GM12878 (cell line): Measurements from ENCODE around the gene OR2A42. TPM values are rescaled to one million over a fixed set of nuclear protein-coding genes. Genes with fewer than 3 reads are reported as not detected.
"Not testable (repeated sequence)": the region's sequence is repeated elsewhere in the genome, so short reads cannot be mapped to it uniquely, and the experiment has no call there.

Experiments used
- ATAC-seq: fragments of 200-7000 bp; cut with Tn5 transposase; 3 replicates; pipeline ENCODE4 v1.9.1; 2020; ENCODE audit warnings: mild to moderate bottlenecking, moderate library complexity
- BruUV-seq: library from RNA; stranded (reverse); fragments of 400-500 nt; replicated peaks from 2 replicates; lab custom pipeline; 2021; lab: Mats Ljungman, UMichigan
- CTCF ChIA-PET: fragments of 300-600 bp; sonication (Branson Sonifier 250); formaldehyde crosslinking; extraction: SDS; loops from one replicate; lab custom pipeline; 2021; ENCODE audit warnings: inconsistent platforms; lab: Yijun Ruan, JAX
- POLR2A ChIA-PET: fragments of 350-600 bp; formaldehyde crosslinking; extraction: SDS; loops from one replicate; lab custom pipeline; 2021; ENCODE audit warnings: inconsistent platforms; lab: Charles Lee
- RAD21 ChIA-PET: fragments of 300-600 bp; sonication (Branson Sonifier 250); formaldehyde crosslinking; loops from one replicate; lab custom pipeline; 2023; ENCODE audit warnings: antibody characterized with exemption; ENCODE audit not compliant: unreplicated experiment; lab: Charles Lee
- SMC1A ChIA-PET: fragments of 300-600 bp; sonication (Branson Sonifier 250); formaldehyde crosslinking; loops from one replicate; lab custom pipeline; 2023; ENCODE audit not compliant: unreplicated experiment, uncharacterized antibody; lab: Charles Lee
- DNase-seq: peaks from one replicate; pipeline ENCODE4 v3.0.0-alpha.2; 2011; ENCODE audit warnings: low read depth, low spot score
- FAIRE-seq: peaks from 3 replicates; lab custom pipeline; 2011; peaks lifted over from hg19 to GRCh38; lab: Jason Lieb, UNC
- H2AFZ ChIP-seq: 2 replicates; pipeline ENCODE4 v1.6.0; 2011; ENCODE audit warnings: low read depth, low read length, control low read depth; ENCODE audit not compliant: control insufficient read depth
- H3K27ac ChIP-seq: 2 replicates; pipeline ENCODE4 v1.5.1; 2011; ENCODE audit warnings: control low read depth; ENCODE audit not compliant: control insufficient read depth, insufficient read depth
- H3K27me3 ChIP-seq, 2 experiments: replicated peaks in 1 of 2; 2 replicates each; pipeline versions ENCODE4 v1.6.0 to v1.6.1; 2011; ENCODE audit warnings: low read length in 1 of 2; ENCODE audit not compliant: control insufficient read depth in 2 of 2, insufficient read depth in 2 of 2
- H3K36me3 ChIP-seq, 2 experiments: 2 replicates each; pipeline ENCODE4 v1.5.1; 2011; ENCODE audit warnings: low read length in 1 of 2; ENCODE audit not compliant: control insufficient read depth in 2 of 2, insufficient read depth in 2 of 2
- H3K4me1 ChIP-seq: 2 replicates; pipeline ENCODE4 v1.6.1; 2011; ENCODE audit warnings: mild to moderate bottlenecking, low read length, moderate library complexity, mixed read lengths; ENCODE audit not compliant: control insufficient read depth, insufficient read depth
- H3K4me2 ChIP-seq: 2 replicates; pipeline ENCODE4 v1.6.0; 2011; ENCODE audit warnings: control low read depth; ENCODE audit not compliant: control insufficient read depth, insufficient read depth
- H3K4me3 ChIP-seq: fragments of 200-600 bp; sonication (generic); 2 replicates; pipeline ENCODE4 v1.5.1; 2016
- H3K79me2 ChIP-seq: 2 replicates; pipeline ENCODE4 v1.6.0; 2011; ENCODE audit warnings: low read length; ENCODE audit not compliant: control insufficient read depth, insufficient read depth
- H3K9ac ChIP-seq: 2 replicates; pipeline ENCODE4 v1.8.0; 2011; ENCODE audit warnings: low read length, control low read depth, mixed read lengths; ENCODE audit not compliant: control insufficient read depth, insufficient read depth
- H3K9me3 ChIP-seq: replicated peaks from 3 replicates; pipeline ENCODE4 v1.5.1; 2011; ENCODE audit warnings: mild to moderate bottlenecking, low read length; ENCODE audit not compliant: control insufficient read depth, insufficient read depth
- H4K20me1 ChIP-seq: 2 replicates; pipeline ENCODE4 v1.6.0; 2011; ENCODE audit not compliant: control insufficient read depth, insufficient read depth
- WGBS: methylation state at CpG from one replicate; pipeline ENCODE4 v1.1.6; 2016; ENCODE audit warnings: low lambda C conversion rate; ENCODE audit not compliant: insufficient replicate concordance, insufficient coverage; ENCODE audit errors: missing lambda C conversion rate; 5-methylcytosine and 5-hydroxymethylcytosine counted together
- in situ Hi-C: fragments of 300-500 bp; cut with MboI; formaldehyde crosslinking; loops from 9 replicates; pipeline ENCODE4 v1.14.3; 2018; ENCODE audit warnings: mixed read lengths
- intact Hi-C: fragments of 100-400 bp; cut with micrococcal nuclease; formaldehyde crosslinking; loops from one replicate; pipeline ENCODE4 v1.14.2; 2022; ENCODE audit not compliant: unreplicated experiment
- polyA plus RNA-seq, 11 experiments: library from polyadenylated mRNA; depleted of rRNA in 4 of 11; unstranded in 6 of 11; stranded (reverse) in 5 of 11; fragments of >200 nt; fragmentation: Nextera tagmentation in 4 of 11; fragmentation: Illumina TruSeq in 1 of 11; extraction: Ambion mirVana in 4 of 11; extraction: Trizol in 1 of 11; gene quantifications; 1 replicate in 1 of 11; 2 replicates in 10 of 11; pipeline versions ENCODE4 v1.2.1 to v1.2.3, GENCODE V29; 2011 to 2016; ENCODE audit warnings: inconsistent platforms in 2 of 11, missing spikeins in 2 of 11, low read depth in 1 of 11
- total RNA-seq, 4 experiments: library from RNA; depleted of rRNA in 3 of 4; stranded (reverse); fragments of >200 nt in 3 of 4; fragmentation: Illumina TruSeq in 1 of 4; extraction: Trizol in 1 of 4; gene quantifications; 2 replicates each; pipeline versions ENCODE4 v1.2.1 to v1.2.3, GENCODE V29; 2013 to 2021

Gene OR2A42
- total and polyA plus RNA-seq, 10 of the 15 experiments (the other 5 are each of a cell fraction or from before 2014, with no cell fraction given) = under 0.01 to 0.42 (median 0.05) TPM; not detected in 4

DNA sequence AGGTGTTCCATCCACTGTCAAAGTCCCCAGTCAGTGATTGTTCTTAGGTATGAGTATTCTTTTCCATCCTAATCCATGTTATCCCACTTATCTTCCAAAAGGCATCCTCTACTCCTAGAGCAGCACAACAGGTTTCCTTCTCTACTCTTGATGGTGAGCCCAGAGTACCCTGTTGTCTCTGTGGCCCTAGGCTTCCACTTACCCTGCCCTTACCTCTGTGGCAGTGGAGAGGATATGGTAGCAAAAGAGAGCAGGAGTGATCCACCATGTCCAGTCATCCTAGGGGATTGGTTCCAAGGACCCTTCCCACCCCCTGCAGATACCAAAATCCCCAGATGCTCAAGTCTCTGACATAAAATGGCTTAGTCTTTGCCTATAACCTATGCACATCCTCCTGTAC is 22.2 kb downstream of the OR2A42 start:
- BruUV-seq, H3K27me3 ChIP-seq, RAD21 ChIA-PET, SMC1A ChIA-PET, H3K4me3 ChIP-seq, H2AFZ ChIP-seq, DNase-seq, H3K36me3 ChIP-seq, H3K9ac ChIP-seq, H3K9me3 ChIP-seq, in situ Hi-C loops, H3K4me2 ChIP-seq, H3K4me1 ChIP-seq, H3K27ac ChIP-seq, FAIRE-seq, H3K79me2 ChIP-seq, ATAC-seq, POLR2A ChIA-PET, CTCF ChIA-PET, intact Hi-C loops, H4K20me1 ChIP-seq: not testable (repeated sequence)

DNA sequence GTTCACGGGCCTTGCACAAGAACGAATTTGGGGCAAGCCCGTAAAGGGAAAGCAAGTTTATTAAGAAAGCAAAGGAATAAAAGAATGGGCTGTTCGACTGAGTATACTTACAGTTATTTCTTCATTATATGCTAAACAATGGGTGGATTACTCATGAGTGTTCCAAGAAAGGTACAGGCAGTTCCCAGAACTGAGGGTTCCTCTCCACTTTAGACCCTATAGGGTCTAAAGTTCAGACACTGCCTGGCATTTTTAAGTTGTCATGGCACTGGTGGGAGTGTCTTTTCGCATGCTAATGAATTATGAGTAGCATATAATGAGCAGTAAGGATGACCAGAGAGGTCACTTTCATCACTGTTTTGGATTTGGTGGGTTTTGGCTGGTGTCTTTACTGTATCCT is 34.1 kb downstream of the OR2A42 start:
- FAIRE-seq, H3K4me3 ChIP-seq, SMC1A ChIA-PET, DNase-seq, H3K79me2 ChIP-seq, H3K9ac ChIP-seq, H3K36me3 ChIP-seq, H3K9me3 ChIP-seq, H3K27ac ChIP-seq, H4K20me1 ChIP-seq, H2AFZ ChIP-seq, intact Hi-C loops, POLR2A ChIA-PET, in situ Hi-C loops, CTCF ChIA-PET, ATAC-seq, H3K4me1 ChIP-seq, RAD21 ChIA-PET, BruUV-seq, H3K4me2 ChIP-seq, H3K27me3 ChIP-seq: not testable (repeated sequence)
- WGBS = no CpG with 5 or more reads among the region's 5 CpGs

DNA sequence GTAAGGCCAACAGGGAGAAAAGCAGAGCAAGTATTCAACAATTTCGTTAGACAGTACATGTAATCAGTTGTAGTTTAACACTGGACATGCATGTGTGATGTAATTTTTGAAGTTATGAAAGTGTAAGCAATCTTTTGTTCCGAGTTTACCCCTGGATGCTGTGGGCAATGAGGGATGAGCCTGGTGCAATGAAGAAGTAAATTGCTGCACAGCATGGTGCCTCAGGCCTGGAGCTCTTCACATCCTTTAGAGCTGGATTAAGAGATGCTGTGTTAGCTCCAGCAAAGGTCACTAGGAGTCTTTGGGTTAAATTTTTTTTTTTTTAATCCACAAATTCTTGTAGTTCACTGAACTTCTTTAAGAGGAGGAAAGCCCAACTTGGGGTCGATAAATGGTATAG is 36.3 kb downstream of the OR2A42 start:
- RAD21 ChIA-PET, BruUV-seq, H3K9me3 ChIP-seq, H4K20me1 ChIP-seq, intact Hi-C loops, DNase-seq, H3K27ac ChIP-seq, H3K9ac ChIP-seq, in situ Hi-C loops, CTCF ChIA-PET, H3K36me3 ChIP-seq, H3K4me2 ChIP-seq, H3K79me2 ChIP-seq, H2AFZ ChIP-seq, ATAC-seq, FAIRE-seq, H3K4me3 ChIP-seq, SMC1A ChIA-PET, H3K27me3 ChIP-seq, H3K4me1 ChIP-seq, POLR2A ChIA-PET: not testable (repeated sequence)
- WGBS = no CpG with 5 or more reads among the region's 3 CpGs

DNA sequence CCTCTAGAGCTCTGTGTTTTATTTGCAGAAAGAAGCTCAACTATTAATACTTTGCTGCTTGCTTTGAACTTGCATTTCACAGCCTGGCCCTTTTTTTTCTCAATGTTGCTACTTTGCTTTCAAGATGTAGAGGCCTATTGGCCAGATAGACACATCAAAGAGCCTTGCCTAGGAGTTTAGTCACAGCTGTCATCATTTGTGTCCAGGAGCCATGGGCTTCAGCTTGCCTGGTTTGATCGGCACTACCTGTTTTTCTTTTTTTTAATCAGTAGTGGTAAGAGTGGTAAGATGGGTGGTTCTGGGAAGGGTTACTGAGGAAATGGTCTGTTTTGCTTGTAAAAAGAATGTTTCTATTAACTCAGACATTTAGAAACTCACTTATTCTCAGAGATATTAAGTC is 37.4 kb downstream of the OR2A42 start:
- intact Hi-C loops, CTCF ChIA-PET, DNase-seq, BruUV-seq, SMC1A ChIA-PET, H2AFZ ChIP-seq, H3K4me3 ChIP-seq, H3K79me2 ChIP-seq, H3K27ac ChIP-seq, RAD21 ChIA-PET, H3K9me3 ChIP-seq, in situ Hi-C loops, H3K4me2 ChIP-seq, POLR2A ChIA-PET, H3K9ac ChIP-seq, H3K27me3 ChIP-seq, H4K20me1 ChIP-seq, H3K4me1 ChIP-seq, H3K36me3 ChIP-seq: not testable (repeated sequence)
- WGBS = no CpG with 5 or more reads among the region's 1 CpG
- peak; percentile 44 for ATAC-seq
- peak; percentile 86 for FAIRE-seq
